Hepatocyte (in vitro differentiated cells): ENCODE data around the gene PHLDB1. TPM values are rescaled to one million over a fixed set of nuclear protein-coding genes. Genes with fewer than 3 reads are reported as not detected.

Experiments used
- DNase-seq: peaks from one replicate; pipeline ENCODE4 v3.0.0-alpha.2; 2016; ENCODE audit warnings: low spot score
- H2AFZ ChIP-seq: fragments of 200-600 bp; sonication (generic); 2 replicates; pipeline ENCODE4 v1.6.0; 2016; ENCODE audit warnings: antibody characterized with exemption, mild to moderate bottlenecking
- H3K27ac ChIP-seq: fragments of 200-600 bp; sonication (generic); 2 replicates; pipeline ENCODE4 v1.5.1; 2016; ENCODE audit warnings: mild to moderate bottlenecking
- H3K27me3 ChIP-seq: fragments of 200-600 bp; sonication (generic); 2 replicates; pipeline ENCODE4 v1.6.1; 2016
- H3K36me3 ChIP-seq: fragments of 200-600 bp; sonication (generic); replicated peaks from 2 replicates; pipeline ENCODE4 v1.5.1; 2016; ENCODE audit warnings: low read depth; ENCODE audit not compliant: insufficient read depth
- H3K4me1 ChIP-seq: fragments of 200-600 bp; sonication (generic); 2 replicates; pipeline ENCODE4 v1.5.1; 2016; ENCODE audit warnings: mild to moderate bottlenecking, moderate library complexity; ENCODE audit not compliant: insufficient read depth
- H3K4me2 ChIP-seq: fragments of 200-600 bp; sonication (generic); 2 replicates; pipeline ENCODE4 v1.6.0; 2016
- H3K4me3 ChIP-seq: fragments of 200-600 bp; sonication (generic); 2 replicates; pipeline ENCODE4 v1.5.1; 2016; ENCODE audit warnings: mild to moderate bottlenecking
- H3K79me2 ChIP-seq: fragments of 200-600 bp; sonication (generic); 2 replicates; pipeline ENCODE4 v1.6.0; 2017; ENCODE audit warnings: mild to moderate bottlenecking
- H3K9me2 ChIP-seq: fragments of 200-600 bp; sonication (generic); replicated peaks from 2 replicates; pipeline ENCODE4 v1.6.0; 2017; ENCODE audit warnings: mild to moderate bottlenecking; ENCODE audit not compliant: insufficient read depth
- H3K9me3 ChIP-seq: fragments of 200-600 bp; sonication (generic); 2 replicates; pipeline ENCODE4 v1.5.1; 2016; ENCODE audit warnings: low read depth, mild to moderate bottlenecking
- H4K20me1 ChIP-seq: fragments of 200-600 bp; sonication (generic); 2 replicates; pipeline ENCODE4 v1.6.0; 2016; ENCODE audit warnings: mild to moderate bottlenecking; ENCODE audit not compliant: insufficient read depth, poor library complexity, severe bottlenecking
- EZH2 ChIP-seq: fragments of 200-600 bp; sonication (generic); IDR thresholded peaks from 2 replicates; pipeline ENCODE4 v1.6.1; 2016; ENCODE audit warnings: antibody characterized with exemption, mild to moderate bottlenecking, borderline replicate concordance
- EZH2phosphoT487 ChIP-seq: fragments of 200-600 bp; sonication (generic); IDR thresholded peaks from one replicate; pipeline ENCODE4 v1.6.1; 2018; ENCODE audit warnings: antibody characterized with exemption, mild to moderate bottlenecking, low read depth, moderate library complexity; ENCODE audit not compliant: unreplicated experiment, severe bottlenecking
- WGBS: methylation state at CpG from one replicate; pipeline ENCODE4 v1.1.6; 2016; ENCODE audit warnings: low lambda C conversion rate; ENCODE audit errors: missing lambda C conversion rate; 5-methylcytosine and 5-hydroxymethylcytosine counted together
- polyA plus RNA-seq: library from polyadenylated mRNA; unstranded; fragments of >200 nt; fragmentation: Nextera tagmentation; extraction: Ambion mirVana; gene quantifications from 2 replicates; pipeline ENCODE4 v1.2.1, GENCODE V29; 2016
- total RNA-seq: library from RNA; depleted of rRNA; stranded (reverse); fragments of >200 nt; gene quantifications from 2 replicates; pipeline ENCODE4 v1.2.3, GENCODE V29; 2014
- TF ChIP-seq, protein P1 (sequence below): fragments of 200-600 bp; sonication (generic); IDR thresholded peaks from 2 replicates; pipeline ENCODE4 v1.5.1; 2016; ENCODE audit warnings: antibody characterized with exemption, mild to moderate bottlenecking; ENCODE audit not compliant: poor library complexity

PHLDB1 gene
- total and polyA plus RNA-seq, 2 experiments from 2014 or later, result 51.8 to 71.1 TPM

GRCh38 chr11:118648291-118648690 lies 40.9 kb downstream of the PHLDB1 start:
- H2AFZ ChIP-seq, result no peak overlapping the region
- H3K27ac ChIP-seq, result no peak overlapping the region
- H3K27me3 ChIP-seq, result no peaks in the 10 kb centered on the region
- TF ChIP-seq EZH2phosphoT487 (no peak), EZH2 (no peak)
- TF ChIP-seq, protein P1, sequence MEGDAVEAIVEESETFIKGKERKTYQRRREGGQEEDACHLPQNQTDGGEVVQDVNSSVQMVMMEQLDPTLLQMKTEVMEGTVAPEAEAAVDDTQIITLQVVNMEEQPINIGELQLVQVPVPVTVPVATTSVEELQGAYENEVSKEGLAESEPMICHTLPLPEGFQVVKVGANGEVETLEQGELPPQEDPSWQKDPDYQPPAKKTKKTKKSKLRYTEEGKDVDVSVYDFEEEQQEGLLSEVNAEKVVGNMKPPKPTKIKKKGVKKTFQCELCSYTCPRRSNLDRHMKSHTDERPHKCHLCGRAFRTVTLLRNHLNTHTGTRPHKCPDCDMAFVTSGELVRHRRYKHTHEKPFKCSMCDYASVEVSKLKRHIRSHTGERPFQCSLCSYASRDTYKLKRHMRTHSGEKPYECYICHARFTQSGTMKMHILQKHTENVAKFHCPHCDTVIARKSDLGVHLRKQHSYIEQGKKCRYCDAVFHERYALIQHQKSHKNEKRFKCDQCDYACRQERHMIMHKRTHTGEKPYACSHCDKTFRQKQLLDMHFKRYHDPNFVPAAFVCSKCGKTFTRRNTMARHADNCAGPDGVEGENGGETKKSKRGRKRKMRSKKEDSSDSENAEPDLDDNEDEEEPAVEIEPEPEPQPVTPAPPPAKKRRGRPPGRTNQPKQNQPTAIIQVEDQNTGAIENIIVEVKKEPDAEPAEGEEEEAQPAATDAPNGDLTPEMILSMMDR, result no peak
- WGBS, result 88% methylated on average over 5 of the region's 5 CpGs
- H3K9me2 ChIP-seq, result no peaks in the 10 kb centered on the region
- no peak for DNase-seq
- no peak overlapping the region for H3K4me3 ChIP-seq
- H3K9me3 ChIP-seq, result no peaks in the 10 kb centered on the region
- no peaks in the 10 kb centered on the region for H3K36me3 ChIP-seq
- H3K79me2 ChIP-seq, result no peaks in the 10 kb centered on the region
- H3K4me1 ChIP-seq, result peaks cover 2% of the 10 kb centered on the region
- no peak overlapping the region for H3K4me2 ChIP-seq
- no peaks in the 10 kb centered on the region for H4K20me1 ChIP-seq

- no peaks in the 10 kb centered on the region for H3K9me3 ChIP-seq
- WGBS, result 76% methylated on average over 10 of the region's 10 CpGs
- no peak overlapping the region for H3K4me3 ChIP-seq
- no peak overlapping the region for H2AFZ ChIP-seq
- H3K4me2 ChIP-seq, result no peak overlapping the region
- no peaks in the 10 kb centered on the region for H4K20me1 ChIP-seq
- no peaks in the 10 kb centered on the region for H3K36me3 ChIP-seq
- TF ChIP-seq EZH2, result no peak
- no peak for TF ChIP-seq EZH2phosphoT487
- TF ChIP-seq, protein P1, result no peak
- no peaks in the 10 kb centered on the region for H3K9me2 ChIP-seq
- no peaks in the 10 kb centered on the region for H3K27me3 ChIP-seq
- no peak overlapping the region for H3K27ac ChIP-seq
- DNase-seq, result peak; percentile 49
- no peaks in the 10 kb centered on the region for H3K4me1 ChIP-seq
- no peaks in the 10 kb centered on the region for H3K79me2 ChIP-seq
Measured at GRCh38 chr11:118649941-118650340, 42.5 kb downstream of the PHLDB1 start.

- over 99% methylated on average over 8 of the region's 8 CpGs for WGBS
- Histone ChIP-seq H3K79me2 (no peaks in the 10 kb centered on the region), H3K4me1 (no peaks in the 10 kb centered on the region), H3K9me3 (no peaks in the 10 kb centered on the region), H3K36me3 (no peaks in the 10 kb centered on the region), H3K4me3 (no peak overlapping the region), H4K20me1 (no peaks in the 10 kb centered on the region), H3K9me2 (no peaks in the 10 kb centered on the region), H3K27ac (no peak overlapping the region), H3K27me3 (no peaks in the 10 kb centered on the region), H3K4me2 (no peak overlapping the region), H2AFZ (no peak overlapping the region)
- TF ChIP-seq EZH2phosphoT487 (no peak), EZH2 (no peak)
- TF ChIP-seq, protein P1, result no peak
- DNase-seq, result no peak
Measured at GRCh38 chr11:118650366-118650765, 43.0 kb downstream of the PHLDB1 start.

- 98% methylated on average over 3 of the region's 3 CpGs for WGBS
- Histone ChIP-seq H3K9me3 (no peaks in the 10 kb centered on the region), H3K27me3 (no peaks in the 10 kb centered on the region), H3K4me2 (no peak overlapping the region), H3K79me2 (no peaks in the 10 kb centered on the region), H3K27ac (no peak overlapping the region), H2AFZ (no peak overlapping the region), H4K20me1 (no peaks in the 10 kb centered on the region), H3K4me3 (no peak overlapping the region), H3K4me1 (no peaks in the 10 kb centered on the region), H3K36me3 (no peaks in the 10 kb centered on the region), H3K9me2 (no peaks in the 10 kb centered on the region)
- DNase-seq, result no peak
- no peak for TF ChIP-seq EZH2phosphoT487
- TF ChIP-seq, protein P1, result no peak
- TF ChIP-seq EZH2, result no peak
Measured at GRCh38 chr11:118651820-118652219, 44.4 kb downstream of the PHLDB1 start.
